Activated naive CD8-positive, alpha-beta T cell treated with anti-CD3 and anti-CD28 coated beads, Interleukin-2, amount 50 U/mL, for 24 hours (primary cell): ENCODE results near the gene PLVAP.

Experiments used
- ATAC-seq: fragments of 150-1000 bp; cut with Tn5 transposase; one replicate; pipeline ENCODE4 v1.10.0; 2021
- DNase-seq: peaks from one replicate; pipeline ENCODE4 v3.0.0; 2021
- H3K27ac Mint-ChIP-seq: one replicate; pipeline ENCODE4 v1.8.0; 2021; ENCODE audit warnings: mild to moderate bottlenecking, mixed read lengths
- H3K27me3 Mint-ChIP-seq: one replicate; pipeline ENCODE4 v1.8.0; 2021; ENCODE audit warnings: mixed read lengths
- H3K36me3 Mint-ChIP-seq: one replicate; pipeline ENCODE4 v1.8.0; 2021; ENCODE audit warnings: low read depth, mixed read lengths
- H3K4me1 Mint-ChIP-seq: one replicate; pipeline ENCODE4 v1.8.0; 2021; ENCODE audit warnings: mixed read lengths
- H3K4me3 Mint-ChIP-seq: one replicate; pipeline ENCODE4 v1.8.0; 2021; ENCODE audit warnings: mild to moderate bottlenecking, moderate library complexity, mixed read lengths
- H3K9me3 Mint-ChIP-seq: one replicate; pipeline ENCODE4 v1.8.0; 2021; ENCODE audit warnings: mixed read lengths

Gene PLVAP

DNA sequence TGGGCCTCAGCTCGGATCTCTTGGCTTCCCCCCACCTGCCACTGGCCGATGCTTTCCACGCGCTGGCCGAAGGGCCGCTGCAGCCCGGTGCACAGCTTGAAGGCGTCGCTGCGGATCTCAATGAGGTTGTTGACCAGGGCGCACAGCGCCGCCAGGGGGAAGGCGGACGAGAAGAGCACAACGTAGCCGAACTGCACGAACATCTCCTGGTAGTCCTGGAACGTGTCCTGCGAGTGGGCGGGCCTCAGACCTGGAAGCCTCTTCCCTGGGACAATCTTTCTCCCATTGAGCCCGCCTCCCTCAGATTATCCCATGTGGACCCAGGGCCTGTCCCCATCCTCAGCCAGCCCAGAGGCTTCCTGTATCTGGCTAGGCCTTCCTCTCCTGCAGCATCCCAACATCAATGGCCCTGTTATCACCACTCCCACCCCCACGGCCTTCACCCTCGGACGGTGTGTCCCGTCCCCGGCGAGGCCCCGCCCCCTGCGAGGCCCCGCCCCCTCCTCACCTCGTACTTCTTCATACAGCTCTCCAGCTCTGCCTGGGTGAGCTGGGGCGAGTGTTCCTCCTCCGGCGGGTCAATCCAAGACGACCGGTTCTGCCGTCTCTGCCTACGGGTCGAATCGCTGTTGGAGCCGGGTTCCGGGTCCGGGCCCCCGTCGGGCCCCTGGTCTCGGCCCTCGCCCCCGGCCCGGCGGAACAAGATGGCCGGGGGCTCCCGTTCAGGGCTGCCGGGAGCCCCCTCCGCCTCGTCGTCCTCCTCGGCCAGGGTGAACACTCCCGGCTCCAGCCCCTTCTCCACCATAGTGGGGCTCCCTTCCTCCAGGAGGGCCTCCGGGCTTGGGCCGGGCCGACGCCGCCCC lies 49.3 kb downstream of the PLVAP start:
- Mint-ChIP-seq H3K27me3 (no peaks in the 10 kb centered on the region), H3K27ac (no peak overlapping the region), H3K4me1 (peaks cover 11% of the 10 kb centered on the region), H3K9me3 (no peaks in the 10 kb centered on the region), H3K4me3 (peak overlapping the region; percentile 14), H3K36me3 (no peaks in the 10 kb centered on the region)
- peak; percentile 61 for ATAC-seq
- DNase-seq: peak; percentile 53

DNA sequence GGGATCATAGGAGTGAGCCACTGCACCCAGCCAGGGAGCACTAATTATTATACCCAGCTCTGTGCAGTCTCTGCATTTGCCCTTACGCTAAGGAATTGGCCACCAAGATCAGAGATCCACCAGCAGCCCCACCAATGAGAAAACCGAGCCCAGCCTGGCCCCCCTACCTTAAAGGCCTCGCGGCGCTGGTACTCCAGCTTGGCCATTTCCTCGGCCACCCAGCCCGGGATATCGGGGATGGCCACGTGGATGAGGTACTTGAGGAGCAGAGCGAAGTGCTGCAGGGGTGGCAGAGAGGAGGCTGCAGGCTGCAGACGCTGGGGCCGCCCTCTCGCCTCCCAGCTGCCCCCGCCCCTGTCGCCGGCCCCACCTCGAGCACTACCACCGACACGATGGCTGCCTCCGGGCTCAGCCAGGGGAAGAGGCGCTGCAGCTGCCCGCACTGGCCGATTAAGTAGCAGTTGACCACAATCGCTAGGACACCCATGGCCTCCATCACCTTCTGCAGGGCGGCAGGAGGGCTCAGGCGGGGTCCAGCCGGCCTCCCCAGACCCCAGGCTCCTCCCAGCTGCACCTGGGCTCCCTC lies 50.0 kb downstream of the PLVAP start:
- H3K4me3 Mint-ChIP-seq: no peak overlapping the region

DNA sequence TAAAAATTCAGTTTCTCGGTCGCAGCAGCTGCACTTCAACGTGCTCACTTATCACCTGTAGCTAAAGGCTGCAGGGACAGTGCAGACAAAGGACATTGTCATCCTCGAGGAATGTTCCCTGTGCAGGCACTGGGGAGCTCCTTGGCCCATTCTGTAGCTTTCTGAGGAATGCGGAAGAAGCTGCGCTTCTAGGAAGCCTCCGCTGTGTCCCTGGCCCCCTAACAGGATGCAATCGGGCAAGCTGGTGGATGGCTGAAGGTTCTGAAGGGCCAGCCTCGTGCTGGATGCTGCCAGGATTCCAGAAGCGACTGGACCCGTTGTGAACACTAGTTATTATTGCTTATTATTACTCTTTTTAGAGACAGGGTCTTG lies 50.6 kb downstream of the PLVAP start:
- Mint-ChIP-seq H3K27ac (no peak overlapping the region), H3K36me3 (peaks cover 2% of the 10 kb centered on the region), H3K27me3 (no peaks in the 10 kb centered on the region), H3K9me3 (no peaks in the 10 kb centered on the region), H3K4me3 (no peak overlapping the region), H3K4me1 (peaks cover 11% of the 10 kb centered on the region)
- ATAC-seq (no peak), DNase-seq (no peak)

More for the DNA sequence above, 50.0 kb downstream of the PLVAP start:
- Mint-ChIP-seq H3K27me3 (no peaks in the 10 kb centered on the region), H3K4me1 (peaks cover 11% of the 10 kb centered on the region), H3K27ac (no peak overlapping the region), H3K36me3 (peaks cover 2% of the 10 kb centered on the region), H3K9me3 (no peaks in the 10 kb centered on the region)
- no peak for DNase-seq
- no peak for ATAC-seq

DNA sequence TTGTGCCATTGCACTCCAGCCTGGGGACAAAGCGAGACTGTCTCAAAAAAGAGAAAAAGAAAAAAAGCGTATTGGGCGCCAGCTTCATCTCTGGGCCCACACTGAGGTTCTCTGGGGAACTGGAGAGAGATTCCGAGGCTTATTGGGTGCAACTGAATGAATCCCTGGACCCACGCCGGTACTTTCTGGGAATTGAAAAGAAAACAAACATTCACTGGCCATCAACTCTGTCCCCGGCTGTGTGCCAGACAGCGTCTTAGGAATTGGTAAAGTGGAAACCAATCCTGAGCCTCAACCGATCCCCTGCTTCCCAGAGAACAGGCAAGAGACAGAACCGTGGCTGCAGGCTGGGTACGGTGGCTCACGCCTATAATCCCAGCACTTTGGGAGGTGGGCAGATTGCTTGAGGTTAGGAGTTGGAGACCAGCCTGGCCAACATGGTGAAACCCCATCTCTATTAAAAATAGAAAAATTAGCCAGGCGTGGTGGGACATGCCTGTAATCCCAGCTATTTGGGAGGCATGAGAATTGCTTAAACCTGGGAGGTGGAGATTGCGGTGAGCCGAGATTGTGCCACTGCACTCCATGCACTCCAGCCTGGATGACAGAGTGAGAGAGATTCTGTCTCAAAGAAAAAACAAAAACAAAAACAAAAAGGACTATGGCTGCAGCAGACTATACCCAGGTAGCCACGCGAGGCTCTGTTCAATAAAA lies 51.1 kb downstream of the PLVAP start:
- H3K27ac Mint-ChIP-seq: no peak overlapping the region
- H3K36me3 Mint-ChIP-seq: peaks cover 2% of the 10 kb centered on the region
- no peak overlapping the region for H3K4me3 Mint-ChIP-seq
- ATAC-seq (no peak), DNase-seq (no peak)
- no peaks in the 10 kb centered on the region for H3K27me3 Mint-ChIP-seq
- peaks cover 11% of the 10 kb centered on the region for H3K4me1 Mint-ChIP-seq
- no peaks in the 10 kb centered on the region for H3K9me3 Mint-ChIP-seq

DNA sequence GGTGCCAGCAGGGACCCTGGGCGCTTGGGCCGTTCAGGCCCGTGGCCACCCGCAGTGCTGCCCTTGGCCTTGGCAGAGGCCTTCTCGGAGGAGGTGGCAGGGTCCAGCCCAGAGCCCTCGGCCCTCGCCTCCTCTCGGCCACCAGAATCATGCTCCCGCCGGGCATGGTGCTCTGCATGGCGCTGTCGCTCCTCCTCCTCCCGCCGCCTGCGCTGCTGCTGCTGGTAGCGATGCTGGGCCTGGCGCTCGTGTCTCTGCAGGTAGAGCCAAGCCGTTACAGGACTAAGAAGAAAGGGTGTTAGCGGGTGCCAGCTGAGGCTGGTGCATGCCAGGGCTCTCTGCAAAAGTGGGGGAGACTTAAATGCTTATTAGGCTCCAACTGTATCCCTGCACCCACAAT lies 52.0 kb downstream of the PLVAP start:
- Mint-ChIP-seq H3K36me3 (peaks cover 4% of the 10 kb centered on the region), H3K9me3 (no peaks in the 10 kb centered on the region), H3K4me3 (no peak overlapping the region), H3K27me3 (no peaks in the 10 kb centered on the region), H3K27ac (no peak overlapping the region), H3K4me1 (peaks cover 8% of the 10 kb centered on the region)
- no peak for ATAC-seq
- DNase-seq: no peak

DNA sequence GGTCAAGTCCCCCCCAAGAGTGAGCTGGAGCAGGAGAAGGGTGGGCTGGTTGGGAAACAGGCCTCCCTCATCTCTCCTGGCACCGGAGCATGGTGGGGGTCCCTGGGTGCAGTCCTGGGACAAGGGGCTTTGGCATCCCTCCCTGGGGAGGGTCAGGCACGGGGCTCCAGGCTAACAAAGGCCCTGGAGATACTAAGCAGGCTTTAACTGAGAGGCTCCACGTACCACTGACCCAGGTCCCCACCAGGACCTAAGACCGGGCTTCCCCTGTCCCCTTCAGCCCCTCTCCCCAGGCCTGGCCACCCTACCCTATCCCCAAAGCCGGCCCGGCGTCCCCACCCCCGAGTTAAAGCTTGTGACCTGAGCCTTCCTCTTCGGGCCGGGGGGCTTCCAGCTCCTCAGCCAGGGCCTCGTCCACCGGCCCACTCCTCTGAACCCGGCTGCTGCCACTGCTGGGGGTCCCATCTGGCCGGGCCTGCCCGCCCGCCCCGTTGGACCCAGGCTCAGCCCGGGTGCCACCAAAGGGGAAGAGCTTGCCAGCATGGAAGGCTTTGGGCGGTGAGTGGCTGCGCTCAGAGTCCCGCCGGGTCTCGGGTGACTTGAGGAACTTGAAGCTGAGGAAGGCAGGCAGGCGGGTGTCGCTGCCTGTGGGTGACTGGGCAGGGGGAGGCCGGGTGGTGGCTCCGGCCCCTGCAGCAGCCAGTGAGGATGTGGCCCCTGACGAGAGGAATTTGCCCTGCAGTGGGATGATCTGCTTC lies 52.6 kb downstream of the PLVAP start:
- Mint-ChIP-seq H3K9me3 (no peaks in the 10 kb centered on the region), H3K4me1 (peaks cover 5% of the 10 kb centered on the region), H3K27ac (no peak overlapping the region), H3K36me3 (peaks cover 8% of the 10 kb centered on the region), H3K27me3 (no peaks in the 10 kb centered on the region), H3K4me3 (no peak overlapping the region)
- no peak for ATAC-seq
- DNase-seq: no peak

DNA sequence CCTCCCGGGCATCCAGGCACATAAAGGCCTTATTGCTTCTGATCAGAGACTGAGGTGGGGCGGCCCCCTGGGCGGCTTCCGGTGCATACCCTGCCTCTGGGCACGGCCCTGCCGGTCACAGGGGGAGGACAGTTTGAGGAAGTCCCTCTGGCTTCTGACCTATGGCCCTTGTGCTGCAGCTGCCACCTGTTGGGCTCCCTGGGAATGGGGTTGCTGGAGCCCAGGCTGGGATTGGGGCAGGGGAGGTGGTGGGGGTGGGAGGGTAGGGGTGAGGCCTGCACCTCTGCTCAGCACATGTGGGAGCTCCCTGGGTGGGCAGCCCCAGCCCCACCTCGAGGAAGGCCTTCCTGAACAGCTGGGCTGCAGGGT lies 53.2 kb downstream of the PLVAP start:
- Mint-ChIP-seq H3K4me3 (no peak overlapping the region), H3K27ac (no peak overlapping the region), H3K36me3 (peaks cover 8% of the 10 kb centered on the region), H3K27me3 (no peaks in the 10 kb centered on the region), H3K9me3 (no peaks in the 10 kb centered on the region), H3K4me1 (peaks cover 3% of the 10 kb centered on the region)
- DNase-seq (no peak), ATAC-seq (peak; percentile 12)

DNA sequence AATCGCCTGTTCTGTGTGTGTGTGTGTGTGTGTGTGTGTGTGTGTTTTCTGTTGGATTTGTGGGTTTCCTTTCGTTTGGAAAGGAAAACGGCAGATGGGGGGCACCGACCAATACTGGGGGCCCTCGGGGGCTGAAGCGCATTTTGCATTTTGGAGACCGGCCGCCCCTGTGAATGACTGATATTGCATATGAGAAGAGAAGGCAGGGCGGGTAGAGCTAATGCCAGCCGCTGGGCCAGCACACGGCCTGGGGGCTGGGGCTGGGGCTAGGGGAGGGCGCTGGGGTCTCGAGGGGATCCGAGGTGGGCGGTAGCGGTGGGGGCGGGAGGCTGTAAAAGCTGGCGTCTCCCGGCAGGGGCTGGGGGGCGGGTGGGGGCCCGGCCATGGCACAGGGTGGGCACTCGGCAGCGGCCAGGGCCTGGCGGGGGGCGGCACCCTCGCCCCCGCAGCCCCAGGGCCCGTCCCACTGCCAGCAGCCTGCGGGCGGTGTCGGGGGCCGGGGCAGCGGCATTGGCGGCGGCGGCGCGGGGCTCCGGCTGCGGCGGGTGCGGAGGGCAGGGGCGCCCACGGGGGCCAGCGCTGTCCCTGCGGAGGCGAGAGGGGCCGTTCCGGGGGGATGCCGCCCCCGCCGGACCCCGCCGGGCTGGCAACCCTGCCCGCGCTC lies 53.7 kb downstream of the PLVAP start:
- DNase-seq: no peak
- Mint-ChIP-seq H3K36me3 (peaks cover 8% of the 10 kb centered on the region), H3K4me1 (peaks cover 3% of the 10 kb centered on the region), H3K27me3 (no peaks in the 10 kb centered on the region), H3K9me3 (no peaks in the 10 kb centered on the region), H3K4me3 (no peak overlapping the region), H3K27ac (no peak overlapping the region)
- ATAC-seq: no peak

DNA sequence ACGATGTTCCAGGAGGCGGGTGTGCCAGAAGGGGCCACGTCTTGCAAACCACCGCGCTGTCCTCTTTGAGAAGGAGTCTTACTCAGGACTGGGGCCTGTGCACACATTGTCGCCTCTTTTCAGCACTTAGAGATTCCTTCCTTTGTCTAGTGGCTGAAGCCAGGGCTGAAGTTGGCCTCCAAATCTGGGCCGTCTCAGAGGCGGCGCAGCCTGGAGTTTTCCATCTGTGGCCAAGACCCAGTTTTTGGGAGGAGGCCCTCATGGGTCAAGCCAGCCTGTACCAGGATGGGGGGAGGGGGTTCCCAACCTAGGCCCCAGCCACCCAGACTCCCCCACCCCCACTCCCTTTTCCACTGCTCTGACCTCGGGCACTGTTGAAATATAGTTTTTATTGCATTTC lies 54.3 kb downstream of the PLVAP start:
- Mint-ChIP-seq H3K9me3 (no peaks in the 10 kb centered on the region), H3K4me3 (no peak overlapping the region), H3K36me3 (peaks cover 8% of the 10 kb centered on the region), H3K4me1 (peaks cover 3% of the 10 kb centered on the region), H3K27me3 (no peaks in the 10 kb centered on the region), H3K27ac (no peak overlapping the region)
- ATAC-seq: no peak
- no peak for DNase-seq

DNA sequence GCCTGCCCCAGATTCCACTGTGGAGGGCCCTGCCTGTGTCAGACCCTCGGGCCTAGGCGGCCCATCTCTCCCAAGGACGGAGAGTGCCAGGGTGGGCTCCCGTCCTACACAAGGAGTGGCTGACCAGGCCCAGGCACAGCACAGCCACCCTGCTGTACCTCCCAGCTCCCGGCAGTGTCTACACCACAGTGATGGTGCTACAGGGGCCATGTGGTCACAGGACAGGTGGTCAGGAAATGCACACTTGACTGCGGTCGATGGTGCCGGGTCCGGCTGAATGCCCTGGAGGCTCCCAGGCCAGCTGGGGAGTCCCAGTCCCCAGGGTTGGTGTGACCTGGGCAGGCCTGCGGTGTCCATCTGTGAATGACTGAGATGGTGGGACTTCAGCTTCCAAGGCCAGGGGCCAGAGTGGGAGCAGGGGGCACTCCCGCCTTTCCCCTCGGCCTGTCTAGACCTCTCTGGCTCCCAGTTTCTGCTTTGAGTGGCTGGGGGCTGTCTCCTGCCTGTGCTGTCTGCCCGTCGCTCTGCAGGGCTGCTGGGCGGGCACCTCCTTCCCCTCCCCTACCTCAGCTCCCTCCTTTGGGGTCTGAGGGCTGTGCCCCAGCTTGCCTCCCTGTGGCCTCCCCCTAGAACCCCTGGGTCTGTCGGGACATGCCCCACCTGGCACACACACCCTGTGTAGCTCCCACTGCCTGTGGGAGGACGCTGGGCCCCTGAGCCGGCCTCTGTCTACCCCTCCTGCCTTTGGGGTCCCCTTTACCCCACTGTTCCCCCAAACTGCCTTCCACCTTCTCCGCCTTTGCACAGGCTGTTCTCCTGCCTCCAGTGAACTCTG lies 55.3 kb downstream of the PLVAP start:
- peaks cover 8% of the 10 kb centered on the region for H3K36me3 Mint-ChIP-seq
- ATAC-seq (no peak), DNase-seq (no peak)
- no peak overlapping the region for H3K27ac Mint-ChIP-seq
- no peak overlapping the region for H3K4me3 Mint-ChIP-seq
- peaks cover 3% of the 10 kb centered on the region for H3K4me1 Mint-ChIP-seq
- H3K9me3 Mint-ChIP-seq: no peaks in the 10 kb centered on the region
- no peaks in the 10 kb centered on the region for H3K27me3 Mint-ChIP-seq

DNA sequence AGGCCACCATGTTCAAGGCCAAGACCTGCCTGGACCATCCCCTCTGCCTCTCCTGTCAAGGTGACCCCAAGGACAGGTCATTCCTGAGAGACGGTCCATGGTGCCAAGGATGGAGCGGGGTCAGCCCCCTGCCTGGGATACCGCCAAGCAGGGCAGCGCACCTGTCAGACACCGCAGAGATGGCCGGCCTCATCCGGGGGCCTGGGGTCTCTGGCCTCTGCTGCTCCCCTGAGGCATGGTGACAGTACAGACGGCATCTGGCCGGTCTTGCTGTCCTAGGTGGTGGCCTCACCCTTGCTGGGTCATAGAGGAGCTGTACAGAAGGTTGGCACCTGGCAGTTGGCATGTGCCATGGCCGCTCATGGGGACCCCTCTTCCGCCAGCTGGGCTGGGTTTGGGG lies 56.7 kb downstream of the PLVAP start:
- Mint-ChIP-seq H3K4me1 (peaks cover 7% of the 10 kb centered on the region), H3K27me3 (no peaks in the 10 kb centered on the region), H3K27ac (no peak overlapping the region), H3K9me3 (no peaks in the 10 kb centered on the region), H3K4me3 (no peak overlapping the region), H3K36me3 (peaks cover 16% of the 10 kb centered on the region)
- DNase-seq: no peak
- no peak for ATAC-seq

DNA sequence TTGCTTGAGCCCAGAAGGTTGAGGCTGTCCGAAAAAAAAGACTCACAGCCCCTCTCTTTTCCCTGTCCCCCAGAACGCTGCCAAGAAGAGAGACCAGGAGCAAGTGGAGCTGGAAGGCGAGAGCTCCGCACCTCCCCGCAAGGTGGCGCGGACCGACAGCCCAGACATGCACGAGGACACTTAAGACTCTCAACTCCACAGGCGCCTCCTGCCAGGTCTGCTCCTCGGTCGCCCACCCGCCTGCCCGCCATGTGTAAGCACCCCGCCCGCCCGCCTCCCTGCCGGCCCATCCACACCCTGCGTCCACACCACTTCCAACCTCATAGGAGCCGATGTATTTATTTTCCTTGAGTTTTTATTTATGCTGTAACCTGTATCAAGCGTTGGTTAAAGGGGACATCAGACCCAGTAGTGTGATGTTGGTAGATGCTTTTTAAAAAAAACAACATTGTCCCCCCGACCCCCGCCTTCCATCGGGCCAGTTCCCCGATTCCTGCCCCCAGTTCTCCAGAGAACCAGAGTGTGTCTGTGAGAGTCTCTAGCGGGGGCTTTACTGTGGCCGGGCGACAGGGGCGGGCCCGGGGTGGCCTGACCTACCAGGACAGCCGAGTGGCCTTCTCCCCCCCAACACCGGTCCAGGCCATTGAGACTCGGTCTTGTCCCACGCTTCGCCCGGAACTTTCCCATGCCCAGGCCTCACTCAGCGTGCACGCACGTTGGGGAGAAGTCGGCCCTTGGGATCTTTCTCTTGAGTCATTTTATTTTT lies 57.5 kb downstream of the PLVAP start:
- DNase-seq (no peak), ATAC-seq (no peak)
- H3K4me3 Mint-ChIP-seq: no peak overlapping the region
- no peaks in the 10 kb centered on the region for H3K27me3 Mint-ChIP-seq
- H3K27ac Mint-ChIP-seq: no peak overlapping the region
- H3K36me3 Mint-ChIP-seq: peaks cover 16% of the 10 kb centered on the region
- H3K4me1 Mint-ChIP-seq: peaks cover 7% of the 10 kb centered on the region
- no peaks in the 10 kb centered on the region for H3K9me3 Mint-ChIP-seq

DNA sequence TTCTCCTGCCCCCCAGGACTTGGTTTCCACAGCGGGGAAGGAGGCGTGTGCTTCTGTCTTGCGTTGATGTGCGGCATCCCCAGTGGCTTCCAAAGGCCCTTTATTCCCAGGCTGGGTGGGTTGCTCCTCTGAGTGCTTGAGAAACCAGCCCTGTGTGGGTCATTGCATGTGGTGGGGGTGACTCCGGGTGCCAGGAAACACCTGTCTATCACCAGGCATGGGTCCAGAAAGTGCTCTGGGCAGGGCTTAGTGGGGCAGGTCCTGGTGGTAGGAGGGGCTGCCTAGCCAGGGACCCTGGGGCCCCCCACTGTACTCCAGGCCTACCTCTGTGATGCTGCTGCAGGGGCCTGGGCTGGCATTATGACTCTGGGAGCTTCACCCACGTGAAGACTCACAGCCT lies 58.2 kb downstream of the PLVAP start:
- no peaks in the 10 kb centered on the region for H3K9me3 Mint-ChIP-seq
- ATAC-seq (no peak), DNase-seq (no peak)
- no peak overlapping the region for H3K27ac Mint-ChIP-seq
- H3K27me3 Mint-ChIP-seq: no peaks in the 10 kb centered on the region
- peaks cover 16% of the 10 kb centered on the region for H3K36me3 Mint-ChIP-seq
- peaks cover 7% of the 10 kb centered on the region for H3K4me1 Mint-ChIP-seq
- H3K4me3 Mint-ChIP-seq: no peak overlapping the region
